ENCODE data around the gene WDR41. TPM values are rescaled to one million over a fixed set of nuclear protein-coding genes. Genes with fewer than 3 reads are reported as not detected.

The WDR41 gene
- total RNA-seq, 4 donors from 2014 or later = 35.4 to 67.1 (median 40.4) TPM

GRCh38 chr5:77428526-77428925, 63.6 kb downstream of the WDR41 start:
- ATAC-seq (ENCODE audit: low FRiP score) = no peak
- DNase-seq (ENCODE audit: low spot score) = no peak
- TF ChIP-seq, protein P1, sequence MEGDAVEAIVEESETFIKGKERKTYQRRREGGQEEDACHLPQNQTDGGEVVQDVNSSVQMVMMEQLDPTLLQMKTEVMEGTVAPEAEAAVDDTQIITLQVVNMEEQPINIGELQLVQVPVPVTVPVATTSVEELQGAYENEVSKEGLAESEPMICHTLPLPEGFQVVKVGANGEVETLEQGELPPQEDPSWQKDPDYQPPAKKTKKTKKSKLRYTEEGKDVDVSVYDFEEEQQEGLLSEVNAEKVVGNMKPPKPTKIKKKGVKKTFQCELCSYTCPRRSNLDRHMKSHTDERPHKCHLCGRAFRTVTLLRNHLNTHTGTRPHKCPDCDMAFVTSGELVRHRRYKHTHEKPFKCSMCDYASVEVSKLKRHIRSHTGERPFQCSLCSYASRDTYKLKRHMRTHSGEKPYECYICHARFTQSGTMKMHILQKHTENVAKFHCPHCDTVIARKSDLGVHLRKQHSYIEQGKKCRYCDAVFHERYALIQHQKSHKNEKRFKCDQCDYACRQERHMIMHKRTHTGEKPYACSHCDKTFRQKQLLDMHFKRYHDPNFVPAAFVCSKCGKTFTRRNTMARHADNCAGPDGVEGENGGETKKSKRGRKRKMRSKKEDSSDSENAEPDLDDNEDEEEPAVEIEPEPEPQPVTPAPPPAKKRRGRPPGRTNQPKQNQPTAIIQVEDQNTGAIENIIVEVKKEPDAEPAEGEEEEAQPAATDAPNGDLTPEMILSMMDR (IDR thresholded peaks at IDR 0.05) = no peak

DNA sequence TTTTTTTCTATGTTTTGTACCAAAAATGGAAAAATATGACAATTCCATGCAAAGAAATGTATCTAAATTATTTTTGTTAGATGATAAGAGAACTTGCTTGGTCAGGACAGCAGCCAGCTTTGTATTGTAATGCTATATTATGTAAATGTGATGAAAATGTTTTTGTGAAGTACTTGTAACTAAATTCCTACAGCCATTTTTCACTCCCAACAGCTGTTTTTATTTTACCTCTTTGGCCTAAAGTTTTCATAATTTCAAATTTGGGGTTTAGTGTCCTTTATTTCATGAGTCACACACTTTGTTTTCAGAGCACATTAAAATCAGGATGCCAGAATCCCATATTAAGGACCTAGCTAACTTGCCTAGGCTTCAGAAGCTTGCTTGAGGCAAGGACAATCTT, 64.1 kb downstream of the WDR41 start:
- DNase-seq (ENCODE audit: low spot score) = no peak
- TF ChIP-seq, protein P1 (IDR thresholded peaks at IDR 0.05) = no peak
- ATAC-seq (ENCODE audit: low FRiP score) = no peak

GRCh38 chr5:77426670-77427069, 65.4 kb downstream of the WDR41 start:
- ATAC-seq (ENCODE audit: low FRiP score) (no peak), DNase-seq (ENCODE audit: low spot score) (no peak)
- TF ChIP-seq, protein P1 (IDR thresholded peaks at IDR 0.05) = no peak

DNA sequence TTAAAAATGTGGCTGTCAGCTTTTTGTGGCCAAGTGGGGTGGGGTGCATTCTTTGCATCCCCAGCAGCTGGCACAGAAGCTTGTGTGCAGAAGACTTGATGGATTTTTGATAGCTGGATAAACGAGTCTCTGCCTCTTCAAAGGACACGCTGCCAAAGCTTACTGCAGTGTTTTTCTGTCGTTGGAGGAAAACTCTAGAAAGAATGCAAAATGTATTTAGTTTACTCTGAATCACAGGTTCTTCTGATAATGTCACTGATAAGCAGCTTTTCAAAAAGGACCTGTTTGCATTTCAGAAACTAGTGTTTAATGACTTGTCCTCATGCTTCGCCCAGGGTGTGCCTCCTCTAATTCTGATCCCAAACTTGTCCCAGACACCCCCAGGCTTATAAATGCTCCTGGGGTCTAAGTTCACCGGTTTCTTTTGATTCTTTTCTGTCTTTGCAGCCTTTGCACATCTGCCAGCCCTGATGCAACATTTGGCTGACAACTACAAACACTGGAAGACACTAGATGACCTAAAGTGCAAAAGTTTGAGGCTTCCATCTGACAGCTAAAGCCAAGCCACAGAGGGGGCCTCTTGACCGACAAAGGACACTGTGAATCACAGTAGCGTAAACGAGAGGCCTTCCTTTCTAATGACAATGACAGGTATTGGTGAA, 66.0 kb downstream of the WDR41 start:
- ATAC-seq (ENCODE audit: low FRiP score) (no peak), DNase-seq (ENCODE audit: low spot score) (no peak)
- TF ChIP-seq, protein P1 (IDR thresholded peaks at IDR 0.05) = no peak

DNA sequence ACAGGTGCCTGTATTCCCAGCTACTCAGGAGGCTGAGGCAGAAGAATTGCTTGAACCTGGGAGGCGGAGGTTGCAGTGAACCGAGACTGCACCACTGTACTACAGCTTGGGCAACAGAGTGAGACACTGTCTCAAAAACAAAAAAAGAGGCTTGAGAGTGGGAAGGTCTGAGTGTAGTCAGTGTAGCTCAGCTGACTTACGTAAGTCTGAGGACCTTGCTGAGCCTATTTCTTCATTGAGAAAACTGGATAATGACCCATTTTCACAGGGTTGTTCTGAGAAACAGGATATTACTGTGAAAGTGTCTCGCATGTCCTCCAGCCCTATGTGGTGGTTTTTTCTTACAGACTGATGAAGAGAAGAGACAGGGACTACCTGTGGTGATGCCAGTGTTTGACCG, 66.7 kb downstream of the WDR41 start:
- DNase-seq (ENCODE audit: low spot score) (no peak), ATAC-seq (ENCODE audit: low FRiP score) (peak; percentile 29)
- TF ChIP-seq, protein P1 (IDR thresholded peaks at IDR 0.05) = no peak

- TF ChIP-seq, protein P1 (IDR thresholded peaks at IDR 0.05) = no peak
- ATAC-seq (ENCODE audit: low FRiP score) (no peak), DNase-seq (ENCODE audit: low spot score) (no peak)
These were observed 67.2 kb downstream of the WDR41 start for GRCh38 chr5:77424921-77425320.

DNA sequence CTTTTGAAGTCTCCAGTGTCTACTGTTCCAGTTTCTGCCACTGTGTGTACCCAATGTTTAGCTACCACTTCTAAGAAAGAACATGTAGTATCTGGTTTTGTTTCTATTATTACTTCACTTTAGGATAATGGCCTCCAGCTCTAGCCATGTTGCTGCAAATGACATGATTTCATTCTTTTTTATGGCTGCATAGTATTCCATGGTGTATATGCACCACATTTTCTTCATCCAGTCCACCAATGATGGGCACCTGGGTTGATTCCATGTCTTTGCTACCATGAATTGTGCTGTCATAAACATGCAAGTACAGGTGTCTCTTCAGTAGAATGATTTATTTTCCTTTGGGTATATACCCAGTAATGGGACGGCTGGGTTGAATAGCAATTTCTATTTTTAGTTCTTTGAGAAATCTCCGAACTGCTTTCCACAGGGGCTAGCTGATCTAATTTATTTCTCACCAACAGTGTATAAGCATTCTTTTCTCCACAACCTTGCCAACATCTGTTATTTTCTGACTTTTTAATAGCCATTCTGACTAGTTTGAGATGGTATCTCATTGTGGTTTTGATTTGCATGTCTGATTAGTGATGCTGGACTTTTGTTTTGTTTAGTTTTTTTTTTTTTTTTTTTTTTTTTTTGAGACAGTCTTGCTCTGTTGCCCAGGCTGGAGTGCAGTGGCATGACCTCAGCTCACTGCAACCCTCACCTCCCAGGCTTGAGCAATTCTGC, 68.9 kb downstream of the WDR41 start:
- no peak for DNase-seq (ENCODE audit: low spot score)
- no peak for ATAC-seq (ENCODE audit: low FRiP score)

More for the DNA sequence above, 68.9 kb downstream of the WDR41 start:
- TF ChIP-seq, protein P1 (IDR thresholded peaks at IDR 0.05) = no peak

All from omental fat pad (tissue), 4 donors.